HCT116 (cell line): Measurements from ENCODE around the gene S100A7. TPM values are rescaled to one million over a fixed set of nuclear protein-coding genes. Genes with fewer than 3 reads are reported as not detected.

ENCODE experiments used
- ATAC-seq: fragments of 200-7000 bp; cut with Tn5 transposase; 2 replicates; pipeline ENCODE4 v1.9.1; 2020; ENCODE audit warnings: mild to moderate bottlenecking, moderate library complexity
- BruUV-seq: library from RNA; stranded (reverse); fragments of 400-500 nt; replicated peaks from 2 replicates; lab custom pipeline; 2021; lab: Mats Ljungman, UMichigan
- CTCF ChIA-PET: fragments of 300-600 bp; sonication (Branson Sonifier 250); formaldehyde crosslinking; loops from one replicate; lab custom pipeline; 2021; ENCODE audit warnings: antibody characterized with exemption; lab: Charles Lee
- POLR2A ChIA-PET: fragments of 300-600, 350-600 bp; sonication (Branson Sonifier 250); formaldehyde crosslinking; loops from one replicate; lab custom pipeline; 2021; ENCODE audit warnings: antibody characterized with exemption; lab: Charles Lee
- RAD21 ChIA-PET, 2 experiments: fragments of 300-600 bp; sonication (Branson Sonifier 250); formaldehyde crosslinking; loops; one replicate each; lab custom pipeline; 2023; ENCODE audit warnings: low total read pairs in 2 of 2; ENCODE audit not compliant: uncharacterized antibody in 2 of 2, unreplicated experiment in 2 of 2, low non-redundant PET in 1 of 2; lab: Charles Lee
- DNase-seq: peaks from one replicate; pipeline ENCODE4 v3.0.0-alpha.2; 2010; ENCODE audit warnings: low read depth, low spot score
- H2AFZ ChIP-seq: fragments of 200-600 bp; shearing (Covaris generic), sonication (generic); 2 replicates; pipeline ENCODE4 v1.6.1; 2017; ENCODE audit warnings: low read depth, mixed run types, mixed read lengths, antibody characterized with exemption, low read length; ENCODE audit not compliant: poor library complexity, severe bottlenecking
- H3K27ac ChIP-seq: 2 replicates; pipeline ENCODE4 v1.5.1; 2012; ENCODE audit warnings: low read depth, low read length
- H3K27me3 ChIP-seq: fragments of 200-600 bp; sonication (generic); 2 replicates; pipeline ENCODE4 v1.6.1; 2016; ENCODE audit warnings: mixed run types, low read length, mixed read lengths; ENCODE audit not compliant: insufficient read depth
- H3K36me3 ChIP-seq, 2 experiments: fragments of 200-500 bp in 1 of 2; fragments of 200-600 bp in 1 of 2; sonication (Bioruptor generic) in 1 of 2; sonication (generic) in 1 of 2; 2 replicates each; pipeline versions ENCODE4 v1.5.1 to v1.6.1; 2014 to 2016; ENCODE audit warnings: low read length in 2 of 2, inconsistent platforms in 1 of 2, mixed read lengths in 1 of 2, mixed run types in 1 of 2; ENCODE audit not compliant: insufficient read depth in 2 of 2, control insufficient read depth in 1 of 2
- H3K4me1 ChIP-seq, 2 experiments: fragments of 200-600 bp in 1 of 2; sonication (generic) in 1 of 2; 2 replicates each; pipeline versions ENCODE4 v1.5.1 to v1.6.1; 2012 to 2017; ENCODE audit warnings: low read length in 2 of 2, inconsistent platforms in 1 of 2, mild to moderate bottlenecking in 1 of 2, mixed read lengths in 1 of 2, mixed run types in 1 of 2, moderate library complexity in 1 of 2; ENCODE audit not compliant: insufficient read depth in 2 of 2, control insufficient read depth in 1 of 2
- H3K4me2 ChIP-seq: fragments of 200-600 bp; sonication (generic); 2 replicates; pipeline ENCODE4 v1.6.1; 2017; ENCODE audit warnings: mixed run types, low read length, mixed read lengths
- H3K4me3 ChIP-seq, 2 experiments: fragments of 200-600 bp in 1 of 2; sonication (generic) in 1 of 2; replicated peaks in 1 of 2; 2 replicates each; pipeline ENCODE4 v1.5.1; 2011 to 2016; ENCODE audit warnings: low read length in 2 of 2, control low read depth in 1 of 2, low read depth in 1 of 2, mild to moderate bottlenecking in 1 of 2, mixed read lengths in 1 of 2, mixed run types in 1 of 2
- H3K79me2 ChIP-seq: fragments of 200-600 bp; sonication (generic); 2 replicates; pipeline ENCODE4 v1.6.1; 2017; ENCODE audit warnings: mild to moderate bottlenecking, mixed run types, low read length, moderate library complexity, mixed read lengths; ENCODE audit not compliant: insufficient read depth
- H3K9ac ChIP-seq: fragments of 200-600 bp; sonication (generic); 2 replicates; pipeline ENCODE4 v1.6.1; 2016; ENCODE audit warnings: low read length, mixed read lengths
- H3K9me2 ChIP-seq: fragments of 200-600 bp; sonication (generic), shearing (Covaris generic); 2 replicates; pipeline ENCODE4 v1.6.1; 2017; ENCODE audit warnings: mixed run types, mild to moderate bottlenecking, moderate library complexity; ENCODE audit not compliant: insufficient read depth
- H3K9me3 ChIP-seq, 2 experiments: fragments of 200-500 bp in 1 of 2; fragments of 200-600 bp in 1 of 2; sonication (Bioruptor generic) in 1 of 2; sonication (generic) in 1 of 2; 2 replicates each; pipeline ENCODE4 v1.6.1; 2014 to 2017; ENCODE audit warnings: low read length in 2 of 2, mixed read lengths in 2 of 2, inconsistent platforms in 1 of 2, low read depth in 1 of 2, mild to moderate bottlenecking in 1 of 2, mixed run types in 1 of 2, moderate library complexity in 1 of 2; ENCODE audit not compliant: control insufficient read depth in 1 of 2, insufficient read depth in 1 of 2
- H4K20me1 ChIP-seq: fragments of 200-600 bp; sonication (generic), shearing (Covaris generic); 2 replicates; pipeline ENCODE4 v1.6.1; 2017; ENCODE audit warnings: mixed run types, mild to moderate bottlenecking, moderate library complexity; ENCODE audit not compliant: insufficient read depth
- CTCF ChIP-seq, 3 experiments: fragments of 200-600 bp in 1 of 3; sonication (generic) in 1 of 3; IDR thresholded peaks in 2 of 3; conservative IDR thresholded peaks in 1 of 3; 2 replicates each; pipeline ENCODE4 v1.5.1; 2012 to 2017; ENCODE audit warnings: low read depth in 2 of 3, low read length in 2 of 3, antibody characterized with exemption in 1 of 3, borderline replicate concordance in 1 of 3, control low read depth in 1 of 3, mild to moderate bottlenecking in 1 of 3, mixed read lengths in 1 of 3, mixed run types in 1 of 3, moderate library complexity in 1 of 3; ENCODE audit not compliant: insufficient read depth in 1 of 3
- EGR1 ChIP-seq: IDR thresholded peaks from 2 replicates; pipeline ENCODE4 v1.6.1; 2012; ENCODE audit warnings: low read depth
- EZH2phosphoT487 ChIP-seq: fragments of 200-600 bp; IDR thresholded peaks from 2 replicates; pipeline ENCODE4 v1.6.1; 2018; ENCODE audit warnings: antibody characterized with exemption, borderline replicate concordance
- FOSL1 ChIP-seq: IDR thresholded peaks from 2 replicates; pipeline ENCODE4 v1.6.1; 2012; ENCODE audit warnings: low read depth
- MAX ChIP-seq: IDR thresholded peaks from 2 replicates; pipeline ENCODE4 v1.6.1; 2012
- SIN3A ChIP-seq: IDR thresholded peaks from 2 replicates; pipeline ENCODE4 v1.6.1; 2012; ENCODE audit warnings: low read depth
- SP1 ChIP-seq: IDR thresholded peaks from 2 replicates; pipeline ENCODE4 v1.6.1; 2012; ENCODE audit warnings: low read depth
- SRF ChIP-seq: IDR thresholded peaks from 2 replicates; pipeline ENCODE4 v1.6.1; 2012; ENCODE audit warnings: low read depth
- ZFX ChIP-seq: fragments of 450-650 bp; IDR thresholded peaks from 2 replicates; pipeline ENCODE4 v1.6.1; 2017
- intact Hi-C: fragments of 100-400 bp; cut with micrococcal nuclease; formaldehyde crosslinking; loops from 2 replicates; pipeline ENCODE4 v1.10.0; 2022
- total RNA-seq: library from RNA; stranded (reverse); gene quantifications from one replicate; pipeline ENCODE4 v1.2.1, GENCODE V29; 2021; ENCODE audit not compliant: unreplicated experiment
- TF ChIP-seq, protein P1 (sequence below): IDR thresholded peaks from 2 replicates; pipeline ENCODE4 v1.6.1; 2012
- TF ChIP-seq, protein P2 (sequence below): IDR thresholded peaks from 2 replicates; pipeline ENCODE4 v1.6.1; 2012; ENCODE audit warnings: low read depth

S100A7 gene
- total RNA-seq, 1 experiment from 2014 or later = not detected

GRCh38 chr1:153443486-153443885, 17.0 kb downstream of the S100A7 start:
- H3K9me3 ChIP-seq = no peaks in the 10 kb centered on the region
- BruUV-seq = no TSS peak
- H4K20me1 ChIP-seq = no peaks in the 10 kb centered on the region
- H3K27me3 ChIP-seq = peaks cover 76% of the 10 kb centered on the region
- intact Hi-C loops = no loop called here
- H3K4me2 ChIP-seq = no peak overlapping the region
- no peak overlapping the region for H3K9ac ChIP-seq
- no peak overlapping the region for H2AFZ ChIP-seq
- ChIA-PET POLR2A (no interaction called here), RAD21 (no interaction called here), CTCF (no interaction called here)
- no peaks in the 10 kb centered on the region for H3K36me3 ChIP-seq
- no peak for ATAC-seq
- TF ChIP-seq SIN3A (no peak), ZFX (no peak), EGR1 (no peak), FOSL1 (no peak), EZH2phosphoT487 (no peak), SRF (no peak)
- no peaks in the 10 kb centered on the region for H3K79me2 ChIP-seq
- no peak overlapping the region for H3K27ac ChIP-seq
- no peak for DNase-seq
- H3K4me1 ChIP-seq = peaks cover 0 to 7% of the 10 kb centered on the region in 2 experiments; a peak in 1 of 4 replicates
- H3K9me2 ChIP-seq = no peaks in the 10 kb centered on the region
- no peak overlapping the region for H3K4me3 ChIP-seq

GRCh38 chr1:153441238-153441755, 19.2 kb downstream of the S100A7 start:
- Histone ChIP-seq H3K27me3 (peaks cover 78% of the 10 kb centered on the region), H3K4me3 (no peak overlapping the region), H3K4me2 (no peak overlapping the region), H3K4me1 (no peaks in the 10 kb centered on the region), H3K9ac (no peak overlapping the region), H2AFZ (no peak overlapping the region), H4K20me1 (no peaks in the 10 kb centered on the region), H3K9me3 (no peaks in the 10 kb centered on the region), H3K27ac (no peak overlapping the region), H3K9me2 (no peaks in the 10 kb centered on the region), H3K79me2 (no peaks in the 10 kb centered on the region), H3K36me3 (no peaks in the 10 kb centered on the region)
- POLR2A ChIA-PET = no interaction called here
- no TSS peak for BruUV-seq
- TF ChIP-seq, protein P1, sequence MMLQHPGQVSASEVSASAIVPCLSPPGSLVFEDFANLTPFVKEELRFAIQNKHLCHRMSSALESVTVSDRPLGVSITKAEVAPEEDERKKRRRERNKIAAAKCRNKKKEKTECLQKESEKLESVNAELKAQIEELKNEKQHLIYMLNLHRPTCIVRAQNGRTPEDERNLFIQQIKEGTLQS = no peak
- TF ChIP-seq ZFX (no peak), CTCF (IDR thresholded peaks at IDR 0.05 in 2 of 3, conservative IDR thresholded peaks at IDR 0.05 in 1 of 3; ENCODE audit: borderline replicate concordance in 1 of 3, insufficient read depth in 1 of 3, low read depth in 2 of 3, low read length in 2 of 3) (no peak), SP1 (no peak), MAX (no peak)
- TF ChIP-seq, protein P2, sequence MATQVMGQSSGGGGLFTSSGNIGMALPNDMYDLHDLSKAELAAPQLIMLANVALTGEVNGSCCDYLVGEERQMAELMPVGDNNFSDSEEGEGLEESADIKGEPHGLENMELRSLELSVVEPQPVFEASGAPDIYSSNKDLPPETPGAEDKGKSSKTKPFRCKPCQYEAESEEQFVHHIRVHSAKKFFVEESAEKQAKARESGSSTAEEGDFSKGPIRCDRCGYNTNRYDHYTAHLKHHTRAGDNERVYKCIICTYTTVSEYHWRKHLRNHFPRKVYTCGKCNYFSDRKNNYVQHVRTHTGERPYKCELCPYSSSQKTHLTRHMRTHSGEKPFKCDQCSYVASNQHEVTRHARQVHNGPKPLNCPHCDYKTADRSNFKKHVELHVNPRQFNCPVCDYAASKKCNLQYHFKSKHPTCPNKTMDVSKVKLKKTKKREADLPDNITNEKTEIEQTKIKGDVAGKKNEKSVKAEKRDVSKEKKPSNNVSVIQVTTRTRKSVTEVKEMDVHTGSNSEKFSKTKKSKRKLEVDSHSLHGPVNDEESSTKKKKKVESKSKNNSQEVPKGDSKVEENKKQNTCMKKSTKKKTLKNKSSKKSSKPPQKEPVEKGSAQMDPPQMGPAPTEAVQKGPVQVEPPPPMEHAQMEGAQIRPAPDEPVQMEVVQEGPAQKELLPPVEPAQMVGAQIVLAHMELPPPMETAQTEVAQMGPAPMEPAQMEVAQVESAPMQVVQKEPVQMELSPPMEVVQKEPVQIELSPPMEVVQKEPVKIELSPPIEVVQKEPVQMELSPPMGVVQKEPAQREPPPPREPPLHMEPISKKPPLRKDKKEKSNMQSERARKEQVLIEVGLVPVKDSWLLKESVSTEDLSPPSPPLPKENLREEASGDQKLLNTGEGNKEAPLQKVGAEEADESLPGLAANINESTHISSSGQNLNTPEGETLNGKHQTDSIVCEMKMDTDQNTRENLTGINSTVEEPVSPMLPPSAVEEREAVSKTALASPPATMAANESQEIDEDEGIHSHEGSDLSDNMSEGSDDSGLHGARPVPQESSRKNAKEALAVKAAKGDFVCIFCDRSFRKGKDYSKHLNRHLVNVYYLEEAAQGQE = no peak
- intact Hi-C loops = no loop called here
- ATAC-seq = no peak
- CTCF ChIA-PET = no interaction called here
- RAD21 ChIA-PET = no interaction called here
- DNase-seq = no peak
